Ovary (tissue), 3 donors: ENCODE data around the gene GNAS-AS1.

Source experiments
- EP300 ChIP-seq: sonication (generic); formaldehyde crosslinking; IDR thresholded peaks from one replicate; pipeline ENCODE4 v1.6.1; 2017; ENCODE audit warnings: antibody characterized with exemption
- POLR2A ChIP-seq: fragments of 450-650 bp; IDR thresholded peaks from one replicate; pipeline ENCODE4 v1.6.1; 2017; ENCODE audit warnings: antibody characterized with exemption, mild to moderate bottlenecking, moderate library complexity
- TF ChIP-seq, protein P1 (sequence below), 3 donors: fragments of 450-650 bp in 2 of 3; fragments of 200-600 bp in 1 of 3; IDR thresholded peaks; one replicate each; pipeline versions ENCODE4 v1.5.1 to v1.8.0; 2016 to 2022; ENCODE audit warnings: antibody characterized with exemption in 3 of 3, mild to moderate bottlenecking in 1 of 3
- donor health status: DM: no; HTN: no; CAD: no.

DNA sequence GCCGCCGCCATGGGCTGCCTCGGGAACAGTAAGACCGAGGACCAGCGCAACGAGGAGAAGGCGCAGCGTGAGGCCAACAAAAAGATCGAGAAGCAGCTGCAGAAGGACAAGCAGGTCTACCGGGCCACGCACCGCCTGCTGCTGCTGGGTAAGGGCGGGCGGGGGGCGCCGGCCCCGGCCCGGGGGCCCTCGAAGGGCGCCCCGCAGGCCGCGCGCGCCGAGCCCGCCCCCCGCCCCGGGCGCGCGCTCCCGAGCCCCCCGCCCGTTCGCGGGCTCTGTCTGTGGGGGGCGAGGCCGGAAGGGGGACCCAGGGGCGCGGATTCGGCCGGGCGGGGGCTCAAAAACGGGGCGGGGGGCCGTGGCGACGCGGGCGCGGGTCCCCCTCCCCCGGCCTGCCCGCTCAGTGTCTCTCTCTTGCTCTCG is 41.0 kb upstream of the GNAS-AS1 start:
- TF ChIP-seq, protein P1, sequence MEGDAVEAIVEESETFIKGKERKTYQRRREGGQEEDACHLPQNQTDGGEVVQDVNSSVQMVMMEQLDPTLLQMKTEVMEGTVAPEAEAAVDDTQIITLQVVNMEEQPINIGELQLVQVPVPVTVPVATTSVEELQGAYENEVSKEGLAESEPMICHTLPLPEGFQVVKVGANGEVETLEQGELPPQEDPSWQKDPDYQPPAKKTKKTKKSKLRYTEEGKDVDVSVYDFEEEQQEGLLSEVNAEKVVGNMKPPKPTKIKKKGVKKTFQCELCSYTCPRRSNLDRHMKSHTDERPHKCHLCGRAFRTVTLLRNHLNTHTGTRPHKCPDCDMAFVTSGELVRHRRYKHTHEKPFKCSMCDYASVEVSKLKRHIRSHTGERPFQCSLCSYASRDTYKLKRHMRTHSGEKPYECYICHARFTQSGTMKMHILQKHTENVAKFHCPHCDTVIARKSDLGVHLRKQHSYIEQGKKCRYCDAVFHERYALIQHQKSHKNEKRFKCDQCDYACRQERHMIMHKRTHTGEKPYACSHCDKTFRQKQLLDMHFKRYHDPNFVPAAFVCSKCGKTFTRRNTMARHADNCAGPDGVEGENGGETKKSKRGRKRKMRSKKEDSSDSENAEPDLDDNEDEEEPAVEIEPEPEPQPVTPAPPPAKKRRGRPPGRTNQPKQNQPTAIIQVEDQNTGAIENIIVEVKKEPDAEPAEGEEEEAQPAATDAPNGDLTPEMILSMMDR (IDR thresholded peaks at IDR 0.05), result no peak
- no peak for TF ChIP-seq POLR2A
- no peak for TF ChIP-seq EP300
